Bladder microvascular endothelial cell (primary cell): ENCODE measurements around the gene GREB1L. TPM values are rescaled to one million over a fixed set of nuclear protein-coding genes. Genes with fewer than 3 reads are reported as not detected.

Experiments used
- total RNA-seq: library from RNA; depleted of rRNA; stranded (reverse); fragments of >200 nt; gene quantifications from 2 replicates; pipeline ENCODE4 v1.2.3, GENCODE V29; 2014

Gene GREB1L
- total RNA-seq: 1.3 and 9.7 TPM in 2 replicates

GRCh38 chr18:21242141-21242779 lies at the start of gene GREB1L:
TSS of gene GREB1L (plus strand) at chr18:21242232. CDS start at chr18:21383519, 141,287 bp downstream.

Other genes starting within 250 kb of the GREB1L start
- gene ROCK1, start 130.4 kb upstream of the GREB1L start, total RNA-seq: 26.1 and 50.0 TPM in 2 replicates